Thoracic aorta (tissue), 2 donors: ENCODE results near the gene KLK15. TPM values are rescaled to one million over a fixed set of nuclear protein-coding genes. Genes with fewer than 3 reads are reported as not detected.

Experiments used
- ATAC-seq: fragments of 150-250 bp; one replicate; pipeline ENCODE4 v1.8.0; 2017; ENCODE audit warnings: low read depth; ENCODE audit not compliant: insufficient number of reproducible peaks, low FRiP score
- DNase-seq: peaks from one replicate; pipeline ENCODE4 v3.0.0-alpha.2; 2020; ENCODE audit warnings: low spot score
- H3K27ac ChIP-seq, 2 donors: fragments of 200-600 bp; sonication (generic); 1 replicate in 1 of 2; 2 replicates in 1 of 2; pipeline ENCODE4 v1.5.1; 2016; ENCODE audit warnings: mild to moderate bottlenecking in 2 of 2, moderate library complexity in 2 of 2
- H3K27me3 ChIP-seq: fragments of 200-600 bp; sonication (generic); replicated peaks from 2 replicates; pipeline ENCODE4 v1.6.0; 2016; ENCODE audit warnings: mild to moderate bottlenecking; ENCODE audit not compliant: insufficient read depth
- H3K36me3 ChIP-seq: fragments of 200-600 bp; sonication (generic); one replicate; pipeline ENCODE4 v1.5.1; 2016
- H3K4me1 ChIP-seq, 2 donors: fragments of 200-600 bp; sonication (generic); 1 replicate in 1 of 2; 2 replicates in 1 of 2; pipeline versions ENCODE4 v1.5.1 to v1.6.0; 2016; ENCODE audit warnings: low read depth in 2 of 2, mild to moderate bottlenecking in 1 of 2; ENCODE audit not compliant: control insufficient read depth in 1 of 2
- H3K4me3 ChIP-seq: fragments of 200-600 bp; sonication (generic); 2 replicates; pipeline ENCODE4 v1.5.1; 2016; ENCODE audit warnings: mild to moderate bottlenecking
- H3K9me3 ChIP-seq: fragments of 200-600 bp; sonication (generic); 2 replicates; pipeline ENCODE4 v1.5.1; 2016
- CTCF ChIP-seq: fragments of 200-600 bp; sonication (generic); IDR thresholded peaks from one replicate; pipeline ENCODE4 v1.5.1; 2019; ENCODE audit warnings: antibody characterized with exemption
- total RNA-seq, 2 donors: library from RNA; depleted of rRNA; stranded (reverse); fragments of >200 nt; gene quantifications; one replicate each; pipeline versions ENCODE4 v1.1.0 to v1.2.3, GENCODE V29; 2016

Gene KLK15
- total RNA-seq, 2 donors from 2014 or later, result not detected

GRCh38 chr19:50820549-50821247, 12.7 kb downstream of the KLK15 start:
- H3K4me1 ChIP-seq, result no peaks in the 10 kb centered on the region
- ATAC-seq (no peak), DNase-seq (no peak)
- H3K4me3 ChIP-seq, result no peak overlapping the region
- no peaks in the 10 kb centered on the region for H3K27me3 ChIP-seq
- TF ChIP-seq CTCF, result no peak
- no peaks in the 10 kb centered on the region for H3K36me3 ChIP-seq
- no peaks in the 10 kb centered on the region for H3K9me3 ChIP-seq
- H3K27ac ChIP-seq, result no peak overlapping the region

- TF ChIP-seq CTCF, result no peak
- Histone ChIP-seq H3K4me1 (no peaks in the 10 kb centered on the region), H3K4me3 (no peak overlapping the region), H3K36me3 (no peaks in the 10 kb centered on the region), H3K27ac (no peak overlapping the region), H3K9me3 (no peaks in the 10 kb centered on the region), H3K27me3 (no peaks in the 10 kb centered on the region)
- DNase-seq (no peak), ATAC-seq (no peak)
Observed at GRCh38 chr19:50820086-50820485, 13.3 kb downstream of the KLK15 start.

GRCh38 chr19:50819636-50820035, 13.7 kb downstream of the KLK15 start:
- Histone ChIP-seq H3K27me3 (no peaks in the 10 kb centered on the region), H3K36me3 (no peaks in the 10 kb centered on the region), H3K4me3 (no peak overlapping the region), H3K9me3 (no peaks in the 10 kb centered on the region), H3K27ac (no peak overlapping the region), H3K4me1 (no peaks in the 10 kb centered on the region)
- DNase-seq (no peak), ATAC-seq (no peak)
- no peak for TF ChIP-seq CTCF

GRCh38 chr19:50818859-50819472, 14.4 kb downstream of the KLK15 start:
- no peak for TF ChIP-seq CTCF
- Histone ChIP-seq H3K27me3 (no peaks in the 10 kb centered on the region), H3K9me3 (no peaks in the 10 kb centered on the region), H3K4me3 (no peak overlapping the region), H3K27ac (no peak overlapping the region), H3K36me3 (no peaks in the 10 kb centered on the region), H3K4me1 (no peaks in the 10 kb centered on the region)
- ATAC-seq (no peak), DNase-seq (no peak)

- H3K4me1 ChIP-seq, result no peaks in the 10 kb centered on the region
- H3K27ac ChIP-seq, result no peak overlapping the region
- H3K9me3 ChIP-seq, result no peaks in the 10 kb centered on the region
- ATAC-seq (no peak), DNase-seq (no peak)
- no peaks in the 10 kb centered on the region for H3K27me3 ChIP-seq
- TF ChIP-seq CTCF, result no peak
- H3K4me3 ChIP-seq, result peak overlapping the region; percentile 50
- no peaks in the 10 kb centered on the region for H3K36me3 ChIP-seq
Observed at GRCh38 chr19:50817941-50818858, 15.2 kb downstream of the KLK15 start.
